Hepatocyte (in vitro differentiated cells): ENCODE results near the gene RASAL3. TPM values are rescaled to one million over a fixed set of nuclear protein-coding genes. Genes with fewer than 3 reads are reported as not detected.

Experiments
- DNase-seq: peaks from one replicate; pipeline ENCODE4 v3.0.0-alpha.2; 2016; ENCODE audit warnings: low spot score
- H2AFZ ChIP-seq: fragments of 200-600 bp; sonication (generic); 2 replicates; pipeline ENCODE4 v1.6.0; 2016; ENCODE audit warnings: antibody characterized with exemption, mild to moderate bottlenecking
- H3K27ac ChIP-seq: fragments of 200-600 bp; sonication (generic); 2 replicates; pipeline ENCODE4 v1.5.1; 2016; ENCODE audit warnings: mild to moderate bottlenecking
- H3K27me3 ChIP-seq: fragments of 200-600 bp; sonication (generic); 2 replicates; pipeline ENCODE4 v1.6.1; 2016
- H3K36me3 ChIP-seq: fragments of 200-600 bp; sonication (generic); replicated peaks from 2 replicates; pipeline ENCODE4 v1.5.1; 2016; ENCODE audit warnings: low read depth; ENCODE audit not compliant: insufficient read depth
- H3K4me1 ChIP-seq: fragments of 200-600 bp; sonication (generic); 2 replicates; pipeline ENCODE4 v1.5.1; 2016; ENCODE audit warnings: mild to moderate bottlenecking, moderate library complexity; ENCODE audit not compliant: insufficient read depth
- H3K4me2 ChIP-seq: fragments of 200-600 bp; sonication (generic); 2 replicates; pipeline ENCODE4 v1.6.0; 2016
- H3K4me3 ChIP-seq: fragments of 200-600 bp; sonication (generic); 2 replicates; pipeline ENCODE4 v1.5.1; 2016; ENCODE audit warnings: mild to moderate bottlenecking
- H3K79me2 ChIP-seq: fragments of 200-600 bp; sonication (generic); 2 replicates; pipeline ENCODE4 v1.6.0; 2017; ENCODE audit warnings: mild to moderate bottlenecking
- H3K9me2 ChIP-seq: fragments of 200-600 bp; sonication (generic); replicated peaks from 2 replicates; pipeline ENCODE4 v1.6.0; 2017; ENCODE audit warnings: mild to moderate bottlenecking; ENCODE audit not compliant: insufficient read depth
- H3K9me3 ChIP-seq: fragments of 200-600 bp; sonication (generic); 2 replicates; pipeline ENCODE4 v1.5.1; 2016; ENCODE audit warnings: low read depth, mild to moderate bottlenecking
- H4K20me1 ChIP-seq: fragments of 200-600 bp; sonication (generic); 2 replicates; pipeline ENCODE4 v1.6.0; 2016; ENCODE audit warnings: mild to moderate bottlenecking; ENCODE audit not compliant: insufficient read depth, poor library complexity, severe bottlenecking
- EZH2 ChIP-seq: fragments of 200-600 bp; sonication (generic); IDR thresholded peaks from 2 replicates; pipeline ENCODE4 v1.6.1; 2016; ENCODE audit warnings: antibody characterized with exemption, mild to moderate bottlenecking, borderline replicate concordance
- EZH2phosphoT487 ChIP-seq: fragments of 200-600 bp; sonication (generic); IDR thresholded peaks from one replicate; pipeline ENCODE4 v1.6.1; 2018; ENCODE audit warnings: antibody characterized with exemption, mild to moderate bottlenecking, low read depth, moderate library complexity; ENCODE audit not compliant: unreplicated experiment, severe bottlenecking
- WGBS: methylation state at CpG from one replicate; pipeline ENCODE4 v1.1.6; 2016; ENCODE audit warnings: low lambda C conversion rate; ENCODE audit errors: missing lambda C conversion rate; 5-methylcytosine and 5-hydroxymethylcytosine counted together
- polyA plus RNA-seq: library from polyadenylated mRNA; unstranded; fragments of >200 nt; fragmentation: Nextera tagmentation; extraction: Ambion mirVana; gene quantifications from 2 replicates; pipeline ENCODE4 v1.2.1, GENCODE V29; 2016
- total RNA-seq: library from RNA; depleted of rRNA; stranded (reverse); fragments of >200 nt; gene quantifications from 2 replicates; pipeline ENCODE4 v1.2.3, GENCODE V29; 2014
- TF ChIP-seq, protein P1 (sequence below): fragments of 200-600 bp; sonication (generic); IDR thresholded peaks from 2 replicates; pipeline ENCODE4 v1.5.1; 2016; ENCODE audit warnings: antibody characterized with exemption, mild to moderate bottlenecking; ENCODE audit not compliant: poor library complexity

The RASAL3 gene
- total and polyA plus RNA-seq, 2 experiments from 2014 or later = 0.07 to 0.23 TPM

GRCh38 chr19:15501596-15501995 is 37.3 kb upstream of the RASAL3 start:
- no peak for DNase-seq
- no peak overlapping the region for H3K4me3 ChIP-seq
- no peak overlapping the region for H2AFZ ChIP-seq
- no peaks in the 10 kb centered on the region for H3K4me1 ChIP-seq
- H3K27me3 ChIP-seq = no peaks in the 10 kb centered on the region
- no peaks in the 10 kb centered on the region for H3K79me2 ChIP-seq
- H4K20me1 ChIP-seq = no peaks in the 10 kb centered on the region
- no peaks in the 10 kb centered on the region for H3K9me3 ChIP-seq
- H3K4me2 ChIP-seq = no peak overlapping the region
- no peaks in the 10 kb centered on the region for H3K36me3 ChIP-seq
- 86% methylated on average over 1 of the region's 1 CpG for WGBS
- no peak overlapping the region for H3K27ac ChIP-seq
- H3K9me2 ChIP-seq = no peaks in the 10 kb centered on the region
- TF ChIP-seq, protein P1, sequence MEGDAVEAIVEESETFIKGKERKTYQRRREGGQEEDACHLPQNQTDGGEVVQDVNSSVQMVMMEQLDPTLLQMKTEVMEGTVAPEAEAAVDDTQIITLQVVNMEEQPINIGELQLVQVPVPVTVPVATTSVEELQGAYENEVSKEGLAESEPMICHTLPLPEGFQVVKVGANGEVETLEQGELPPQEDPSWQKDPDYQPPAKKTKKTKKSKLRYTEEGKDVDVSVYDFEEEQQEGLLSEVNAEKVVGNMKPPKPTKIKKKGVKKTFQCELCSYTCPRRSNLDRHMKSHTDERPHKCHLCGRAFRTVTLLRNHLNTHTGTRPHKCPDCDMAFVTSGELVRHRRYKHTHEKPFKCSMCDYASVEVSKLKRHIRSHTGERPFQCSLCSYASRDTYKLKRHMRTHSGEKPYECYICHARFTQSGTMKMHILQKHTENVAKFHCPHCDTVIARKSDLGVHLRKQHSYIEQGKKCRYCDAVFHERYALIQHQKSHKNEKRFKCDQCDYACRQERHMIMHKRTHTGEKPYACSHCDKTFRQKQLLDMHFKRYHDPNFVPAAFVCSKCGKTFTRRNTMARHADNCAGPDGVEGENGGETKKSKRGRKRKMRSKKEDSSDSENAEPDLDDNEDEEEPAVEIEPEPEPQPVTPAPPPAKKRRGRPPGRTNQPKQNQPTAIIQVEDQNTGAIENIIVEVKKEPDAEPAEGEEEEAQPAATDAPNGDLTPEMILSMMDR = no peak
- TF ChIP-seq EZH2phosphoT487 = no peak
- TF ChIP-seq EZH2 = no peak

DNA sequence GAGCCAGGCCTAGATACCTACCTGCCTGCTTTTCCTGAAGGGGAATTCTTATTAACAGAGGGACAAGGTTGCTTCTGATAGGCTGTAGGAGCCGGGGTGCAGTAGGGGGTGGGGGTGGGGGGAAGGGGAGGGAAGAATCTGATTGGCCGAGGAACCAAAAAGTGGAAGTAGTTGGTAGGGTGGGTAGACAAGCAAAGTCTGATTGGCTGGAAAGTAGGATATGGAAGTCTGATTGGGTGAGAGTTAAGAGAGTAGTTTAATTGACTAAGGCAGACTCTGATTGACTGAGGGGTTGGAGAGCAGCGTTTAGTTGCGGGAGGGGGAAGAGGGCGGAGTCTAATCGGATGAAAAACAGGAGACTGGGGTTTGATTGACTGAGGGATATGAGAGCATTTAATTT is 34.6 kb upstream of the RASAL3 start:
- no peaks in the 10 kb centered on the region for H3K36me3 ChIP-seq
- no peak overlapping the region for H2AFZ ChIP-seq
- no peaks in the 10 kb centered on the region for H3K9me2 ChIP-seq

GRCh38 chr19:15498156-15498858 is 34.0 kb upstream of the RASAL3 start:
- Histone ChIP-seq H3K4me1 (no peaks in the 10 kb centered on the region), H3K27me3 (no peaks in the 10 kb centered on the region), H3K9me2 (no peaks in the 10 kb centered on the region), H3K9me3 (no peaks in the 10 kb centered on the region), H3K4me3 (no peak overlapping the region), H3K4me2 (no peak overlapping the region), H3K36me3 (no peaks in the 10 kb centered on the region), H4K20me1 (no peaks in the 10 kb centered on the region), H3K27ac (no peak overlapping the region), H3K79me2 (no peaks in the 10 kb centered on the region), H2AFZ (no peak overlapping the region)
- TF ChIP-seq, protein P1 = no peak
- TF ChIP-seq EZH2phosphoT487 = no peak
- no peak for TF ChIP-seq EZH2
- WGBS = 71% methylated on average over 10 of the region's 10 CpGs
- DNase-seq = no peak

More for the DNA sequence above, 34.6 kb upstream of the RASAL3 start:
- no peak for DNase-seq
- TF ChIP-seq, protein P1 = no peak
- TF ChIP-seq EZH2 = no peak
- TF ChIP-seq EZH2phosphoT487 = no peak
- WGBS = 80% methylated on average over 6 of the region's 6 CpGs
- H3K4me3 ChIP-seq = no peak overlapping the region
- H3K27ac ChIP-seq = no peak overlapping the region
- H3K79me2 ChIP-seq = no peaks in the 10 kb centered on the region
- H3K4me1 ChIP-seq = no peaks in the 10 kb centered on the region
- no peaks in the 10 kb centered on the region for H3K27me3 ChIP-seq
- no peaks in the 10 kb centered on the region for H4K20me1 ChIP-seq
- H3K4me2 ChIP-seq = no peak overlapping the region
- H3K9me3 ChIP-seq = no peaks in the 10 kb centered on the region
